Liver (tissue), 9 donors: ENCODE data around the gene PIN1. TPM values are rescaled to one million over a fixed set of nuclear protein-coding genes. Genes with fewer than 3 reads are reported as not detected.

Experiments
- DNase-seq: peaks from one replicate; pipeline ENCODE4 v3.0.0-alpha.2; 2017; ENCODE audit warnings: low spot score
- H3K27ac ChIP-seq, 2 donors: one replicate each; pipeline ENCODE4 v1.7.0; 2013; ENCODE audit warnings: inconsistent platforms in 2 of 2, low read length in 2 of 2, control low read depth in 1 of 2, low read depth in 1 of 2, mild to moderate bottlenecking in 1 of 2
- H3K27me3 ChIP-seq, 4 donors: one replicate each; pipeline versions ENCODE4 v1.6.1 to v1.7.0; 2013; ENCODE audit warnings: low read length in 3 of 4, inconsistent platforms in 1 of 4, mild to moderate bottlenecking in 1 of 4, moderate library complexity in 1 of 4; ENCODE audit not compliant: control insufficient read depth in 4 of 4, insufficient read depth in 4 of 4
- H3K36me3 ChIP-seq, 4 donors: one replicate each; pipeline versions ENCODE4 v1.6.1 to v1.7.0; 2013; ENCODE audit warnings: low read length in 3 of 4, mild to moderate bottlenecking in 3 of 4, low read depth in 1 of 4, moderate library complexity in 1 of 4; ENCODE audit not compliant: control insufficient read depth in 4 of 4, insufficient read depth in 3 of 4
- H3K4me1 ChIP-seq, 4 donors: one replicate each; pipeline versions ENCODE4 v1.6.1 to v1.7.0; 2013; ENCODE audit warnings: low read length in 3 of 4, mild to moderate bottlenecking in 3 of 4, moderate library complexity in 1 of 4; ENCODE audit not compliant: control insufficient read depth in 4 of 4, insufficient read depth in 4 of 4
- H3K4me3 ChIP-seq, 3 donors: one replicate each; pipeline versions ENCODE4 v1.6.1 to v1.7.0; 2013; ENCODE audit warnings: low read length in 3 of 3, control low read depth in 1 of 3, low read depth in 1 of 3, mild to moderate bottlenecking in 1 of 3
- H3K9ac ChIP-seq, 2 donors: one replicate each; pipeline ENCODE4 v1.7.0; 2013; ENCODE audit warnings: low read length in 2 of 2, mild to moderate bottlenecking in 2 of 2, moderate library complexity in 2 of 2, control low read depth in 1 of 2, low read depth in 1 of 2
- H3K9me3 ChIP-seq, 4 donors: one replicate each; pipeline versions ENCODE4 v1.6.1 to v1.7.0; 2013; ENCODE audit warnings: low read length in 3 of 4; ENCODE audit not compliant: control insufficient read depth in 4 of 4
- EGR1 ChIP-seq, 2 donors: IDR thresholded peaks; 2 replicates each; pipeline ENCODE4 v1.6.1; 2016 to 2018; ENCODE audit warnings: antibody characterized with exemption in 2 of 2, low read depth in 2 of 2
- FOXA2 ChIP-seq: IDR thresholded peaks from 2 replicates; pipeline ENCODE4 v1.6.1; 2016; ENCODE audit warnings: antibody characterized with exemption
- GABPA ChIP-seq, 2 donors: IDR thresholded peaks in 1 of 2; conservative IDR thresholded peaks in 1 of 2; 2 replicates each; pipeline ENCODE4 v1.6.1; 2016; ENCODE audit warnings: antibody characterized with exemption in 2 of 2, mild to moderate bottlenecking in 1 of 2, moderate library complexity in 1 of 2
- HNF4G ChIP-seq: IDR thresholded peaks from 2 replicates; pipeline ENCODE4 v1.6.1; 2016; ENCODE audit warnings: antibody characterized with exemption
- JUND ChIP-seq, 2 donors: IDR thresholded peaks; 2 replicates each; pipeline ENCODE4 v1.6.1; 2016; ENCODE audit warnings: antibody characterized with exemption in 2 of 2
- NR2F2 ChIP-seq: IDR thresholded peaks from 2 replicates; pipeline ENCODE4 v1.6.1; 2016; ENCODE audit warnings: antibody characterized with exemption
- RXRA ChIP-seq, 2 donors: IDR thresholded peaks; 2 replicates each; pipeline ENCODE4 v1.6.1; 2017 to 2018; ENCODE audit warnings: antibody characterized with exemption in 2 of 2, mild to moderate bottlenecking in 1 of 2
- SP1 ChIP-seq: IDR thresholded peaks from 2 replicates; pipeline ENCODE4 v1.6.1; 2018; ENCODE audit warnings: antibody characterized with exemption, mild to moderate bottlenecking
- TAF1 ChIP-seq: conservative IDR thresholded peaks from 2 replicates; pipeline ENCODE4 v1.6.1; 2016; ENCODE audit warnings: antibody characterized with exemption, mild to moderate bottlenecking
- YY1 ChIP-seq: IDR thresholded peaks from 2 replicates; pipeline ENCODE4 v1.6.1; 2016; ENCODE audit warnings: antibody characterized with exemption, mild to moderate bottlenecking
- WGBS: extraction: QIAGEN DNeasy Blood & Tissue Kit; methylation state at CpG from one replicate; pipeline ENCODE4 v1.1.7; 2013; 5-methylcytosine and 5-hydroxymethylcytosine counted together
- polyA plus RNA-seq, 2 donors: library from polyadenylated mRNA; stranded (reverse) in 1 of 2; unstranded in 1 of 2; fragments of 200-250 nt in 1 of 2; fragments of >200 nt in 1 of 2; fragmentation: Nextera tagmentation in 1 of 2; extraction: Ambion mirVana in 1 of 2; gene quantifications; one replicate each; pipeline versions ENCODE4 v1.2.1 to v1.2.3, GENCODE V29; 2013 to 2015
- total RNA-seq, 2 donors: library from RNA; depleted of rRNA; stranded (reverse); fragments of >200 nt; gene quantifications; one replicate each; pipeline ENCODE4 v1.2.3, GENCODE V29; 2014
- TF ChIP-seq, protein P1 (sequence below): IDR thresholded peaks from 2 replicates; pipeline ENCODE4 v1.6.1; 2016; ENCODE audit warnings: antibody characterized with exemption
- TF ChIP-seq, protein P2 (sequence below): IDR thresholded peaks from 2 replicates; pipeline ENCODE4 v1.6.1; 2016; ENCODE audit warnings: antibody characterized with exemption
- TF ChIP-seq, protein P3 (sequence below): IDR thresholded peaks from 2 replicates; pipeline ENCODE4 v1.6.1; 2016; ENCODE audit warnings: antibody characterized with exemption, mild to moderate bottlenecking
- TF ChIP-seq, protein P4 (sequence below): IDR thresholded peaks from 2 replicates; pipeline ENCODE4 v1.6.1; 2016; ENCODE audit warnings: antibody characterized with exemption
- TF ChIP-seq, protein P5 (sequence below): fragments of 150-350 bp; IDR thresholded peaks from 2 replicates; pipeline ENCODE4 v1.5.1; 2017; ENCODE audit warnings: improper control_type of control experiment, low read depth, low read length; ENCODE audit not compliant: missing input control
- donor health status: healthy.
- donor health status: healthy.
- donor health status: healthy.
- donor health status: healthy.
- donor health status: healthy.

Gene PIN1
- total and polyA plus RNA-seq, 4 donors: 34.4 to 51.3 (median 39.9) TPM

DNA sequence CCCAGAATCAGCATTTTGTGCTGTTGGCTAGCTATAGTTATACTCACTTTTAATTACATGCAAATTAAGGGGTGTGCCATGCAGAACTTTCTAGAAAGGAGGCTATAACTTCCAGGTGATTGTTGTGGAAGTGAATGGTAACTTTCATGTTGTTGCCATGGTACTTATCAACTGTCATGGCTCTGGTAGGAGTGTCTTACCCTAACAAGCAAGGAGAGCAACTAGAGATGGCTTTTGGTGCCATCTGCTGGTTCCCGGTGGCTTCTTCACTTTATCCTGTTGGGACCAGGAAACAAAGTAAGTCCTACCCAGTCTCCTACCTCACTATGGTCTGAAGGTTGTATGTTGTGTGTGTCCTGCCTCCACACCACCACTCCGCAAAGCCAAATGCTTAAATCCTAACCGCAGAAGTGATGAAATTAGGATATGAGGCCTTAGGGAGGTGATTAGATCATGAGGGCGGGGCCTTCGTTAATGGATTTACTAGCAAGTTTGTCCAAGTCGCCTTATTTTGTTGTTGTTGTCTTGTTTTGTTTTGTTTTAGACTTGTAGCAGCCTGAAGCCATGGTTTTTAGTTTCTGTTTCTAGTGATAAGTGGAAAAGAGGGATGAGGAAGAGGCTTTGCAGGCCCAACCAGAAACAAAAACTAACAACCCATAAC is 38.9 kb upstream of the PIN1 start (continued):
- TF ChIP-seq FOXA2: no peak
- TF ChIP-seq HNF4G: no peak
- TF ChIP-seq NR2F2: no peak
- no peak for TF ChIP-seq JUND (IDR thresholded peaks at IDR 0.05)
- TF ChIP-seq EGR1 (IDR thresholded peaks at IDR 0.05; ENCODE audit: low read depth in 2 of 2): no peak

DNA sequence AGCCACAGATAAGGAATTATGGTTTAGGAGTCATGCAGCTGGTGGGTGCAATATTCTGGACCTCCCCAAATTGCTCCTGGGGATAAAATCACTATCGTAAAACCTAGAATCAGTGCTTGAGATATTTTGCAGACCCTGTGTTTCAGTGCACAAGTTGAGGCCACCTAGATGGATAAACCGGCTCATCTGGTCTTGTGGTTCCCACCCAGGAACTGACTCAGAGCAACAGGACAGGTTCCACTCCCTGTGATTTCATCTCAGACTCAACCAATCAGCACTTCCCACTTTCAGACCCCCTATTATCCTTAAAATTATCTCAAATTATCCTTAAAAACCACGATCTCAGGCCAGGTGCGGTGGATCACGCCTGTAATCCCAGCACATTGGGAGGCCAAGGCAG is 37.2 kb upstream of the PIN1 start:
- H3K4me3 ChIP-seq: no peak overlapping the region
- H3K36me3 ChIP-seq: no peaks in the 10 kb centered on the region
- TF ChIP-seq JUND (IDR thresholded peaks at IDR 0.05) (no peak), TAF1 (no peak), SP1 (no peak), GABPA (IDR thresholded peaks at IDR 0.05 in 1 of 2, conservative IDR thresholded peaks at IDR 0.05 in 1 of 2) (no peak), RXRA (IDR thresholded peaks at IDR 0.05) (no peak), HNF4G (no peak), YY1 (no peak)
- TF ChIP-seq, protein P1, sequence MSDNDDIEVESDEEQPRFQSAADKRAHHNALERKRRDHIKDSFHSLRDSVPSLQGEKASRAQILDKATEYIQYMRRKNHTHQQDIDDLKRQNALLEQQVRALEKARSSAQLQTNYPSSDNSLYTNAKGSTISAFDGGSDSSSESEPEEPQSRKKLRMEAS: no peak
- TF ChIP-seq, protein P2, sequence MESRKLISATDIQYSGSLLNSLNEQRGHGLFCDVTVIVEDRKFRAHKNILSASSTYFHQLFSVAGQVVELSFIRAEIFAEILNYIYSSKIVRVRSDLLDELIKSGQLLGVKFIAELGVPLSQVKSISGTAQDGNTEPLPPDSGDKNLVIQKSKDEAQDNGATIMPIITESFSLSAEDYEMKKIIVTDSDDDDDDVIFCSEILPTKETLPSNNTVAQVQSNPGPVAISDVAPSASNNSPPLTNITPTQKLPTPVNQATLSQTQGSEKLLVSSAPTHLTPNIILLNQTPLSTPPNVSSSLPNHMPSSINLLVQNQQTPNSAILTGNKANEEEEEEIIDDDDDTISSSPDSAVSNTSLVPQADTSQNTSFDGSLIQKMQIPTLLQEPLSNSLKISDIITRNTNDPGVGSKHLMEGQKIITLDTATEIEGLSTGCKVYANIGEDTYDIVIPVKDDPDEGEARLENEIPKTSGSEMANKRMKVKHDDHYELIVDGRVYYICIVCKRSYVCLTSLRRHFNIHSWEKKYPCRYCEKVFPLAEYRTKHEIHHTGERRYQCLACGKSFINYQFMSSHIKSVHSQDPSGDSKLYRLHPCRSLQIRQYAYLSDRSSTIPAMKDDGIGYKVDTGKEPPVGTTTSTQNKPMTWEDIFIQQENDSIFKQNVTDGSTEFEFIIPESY: no peak
- TF ChIP-seq, protein P3, sequence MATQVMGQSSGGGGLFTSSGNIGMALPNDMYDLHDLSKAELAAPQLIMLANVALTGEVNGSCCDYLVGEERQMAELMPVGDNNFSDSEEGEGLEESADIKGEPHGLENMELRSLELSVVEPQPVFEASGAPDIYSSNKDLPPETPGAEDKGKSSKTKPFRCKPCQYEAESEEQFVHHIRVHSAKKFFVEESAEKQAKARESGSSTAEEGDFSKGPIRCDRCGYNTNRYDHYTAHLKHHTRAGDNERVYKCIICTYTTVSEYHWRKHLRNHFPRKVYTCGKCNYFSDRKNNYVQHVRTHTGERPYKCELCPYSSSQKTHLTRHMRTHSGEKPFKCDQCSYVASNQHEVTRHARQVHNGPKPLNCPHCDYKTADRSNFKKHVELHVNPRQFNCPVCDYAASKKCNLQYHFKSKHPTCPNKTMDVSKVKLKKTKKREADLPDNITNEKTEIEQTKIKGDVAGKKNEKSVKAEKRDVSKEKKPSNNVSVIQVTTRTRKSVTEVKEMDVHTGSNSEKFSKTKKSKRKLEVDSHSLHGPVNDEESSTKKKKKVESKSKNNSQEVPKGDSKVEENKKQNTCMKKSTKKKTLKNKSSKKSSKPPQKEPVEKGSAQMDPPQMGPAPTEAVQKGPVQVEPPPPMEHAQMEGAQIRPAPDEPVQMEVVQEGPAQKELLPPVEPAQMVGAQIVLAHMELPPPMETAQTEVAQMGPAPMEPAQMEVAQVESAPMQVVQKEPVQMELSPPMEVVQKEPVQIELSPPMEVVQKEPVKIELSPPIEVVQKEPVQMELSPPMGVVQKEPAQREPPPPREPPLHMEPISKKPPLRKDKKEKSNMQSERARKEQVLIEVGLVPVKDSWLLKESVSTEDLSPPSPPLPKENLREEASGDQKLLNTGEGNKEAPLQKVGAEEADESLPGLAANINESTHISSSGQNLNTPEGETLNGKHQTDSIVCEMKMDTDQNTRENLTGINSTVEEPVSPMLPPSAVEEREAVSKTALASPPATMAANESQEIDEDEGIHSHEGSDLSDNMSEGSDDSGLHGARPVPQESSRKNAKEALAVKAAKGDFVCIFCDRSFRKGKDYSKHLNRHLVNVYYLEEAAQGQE: no peak
- TF ChIP-seq, protein P4, sequence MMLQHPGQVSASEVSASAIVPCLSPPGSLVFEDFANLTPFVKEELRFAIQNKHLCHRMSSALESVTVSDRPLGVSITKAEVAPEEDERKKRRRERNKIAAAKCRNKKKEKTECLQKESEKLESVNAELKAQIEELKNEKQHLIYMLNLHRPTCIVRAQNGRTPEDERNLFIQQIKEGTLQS: no peak
- TF ChIP-seq, protein P5, sequence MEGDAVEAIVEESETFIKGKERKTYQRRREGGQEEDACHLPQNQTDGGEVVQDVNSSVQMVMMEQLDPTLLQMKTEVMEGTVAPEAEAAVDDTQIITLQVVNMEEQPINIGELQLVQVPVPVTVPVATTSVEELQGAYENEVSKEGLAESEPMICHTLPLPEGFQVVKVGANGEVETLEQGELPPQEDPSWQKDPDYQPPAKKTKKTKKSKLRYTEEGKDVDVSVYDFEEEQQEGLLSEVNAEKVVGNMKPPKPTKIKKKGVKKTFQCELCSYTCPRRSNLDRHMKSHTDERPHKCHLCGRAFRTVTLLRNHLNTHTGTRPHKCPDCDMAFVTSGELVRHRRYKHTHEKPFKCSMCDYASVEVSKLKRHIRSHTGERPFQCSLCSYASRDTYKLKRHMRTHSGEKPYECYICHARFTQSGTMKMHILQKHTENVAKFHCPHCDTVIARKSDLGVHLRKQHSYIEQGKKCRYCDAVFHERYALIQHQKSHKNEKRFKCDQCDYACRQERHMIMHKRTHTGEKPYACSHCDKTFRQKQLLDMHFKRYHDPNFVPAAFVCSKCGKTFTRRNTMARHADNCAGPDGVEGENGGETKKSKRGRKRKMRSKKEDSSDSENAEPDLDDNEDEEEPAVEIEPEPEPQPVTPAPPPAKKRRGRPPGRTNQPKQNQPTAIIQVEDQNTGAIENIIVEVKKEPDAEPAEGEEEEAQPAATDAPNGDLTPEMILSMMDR: no peak
- no peaks in the 10 kb centered on the region for H3K9me3 ChIP-seq
- H3K27me3 ChIP-seq: no peaks in the 10 kb centered on the region
- H3K9ac ChIP-seq: no peak overlapping the region
- no peak for DNase-seq
- WGBS: 92% methylated on average over 5 of the region's 5 CpGs
- peaks cover 0 to 4% (median 1%) of the 10 kb centered on the region in 4 donors for H3K4me1 ChIP-seq
- H3K27ac ChIP-seq: no peak overlapping the region
